Neural cell (in vitro differentiated cells): ENCODE results near the gene MSGN1.

Source experiments
- CTCF ChIP-seq: fragments of 450-650 bp; IDR thresholded peaks from 2 replicates; pipeline ENCODE4 v1.5.1; 2014; ENCODE audit warnings: antibody characterized with exemption, mild to moderate bottlenecking, moderate library complexity; ENCODE audit not compliant: poor library complexity, severe bottlenecking
- EP300 ChIP-seq: fragments of 450-650 bp; conservative IDR thresholded peaks from 2 replicates; pipeline ENCODE4 v1.6.1; 2014; ENCODE audit warnings: antibody characterized with exemption, mild to moderate bottlenecking, moderate library complexity; ENCODE audit not compliant: poor library complexity, severe bottlenecking
- EZH2 ChIP-seq: fragments of 200-600, 300-800 bp; shearing (Covaris generic), sonication (generic); IDR thresholded peaks from 2 replicates; pipeline ENCODE4 v1.6.1; 2014; ENCODE audit warnings: antibody characterized with exemption, low read length, borderline replicate concordance, mild to moderate bottlenecking; ENCODE audit not compliant: insufficient read depth, poor library complexity, severe bottlenecking
- MXI1 ChIP-seq: fragments of 450-650 bp; conservative IDR thresholded peaks from 2 replicates; pipeline ENCODE4 v1.6.1; 2014; ENCODE audit warnings: antibody characterized with exemption, mild to moderate bottlenecking; ENCODE audit not compliant: poor library complexity, severe bottlenecking
- POLR2AphosphoS5 ChIP-seq: IDR thresholded peaks from 2 replicates; pipeline ENCODE4 v1.6.1; 2012
- RAD21 ChIP-seq: fragments of 450-650 bp; conservative IDR thresholded peaks from 2 replicates; pipeline ENCODE4 v1.6.1; 2014; ENCODE audit warnings: antibody characterized with exemption, mild to moderate bottlenecking, moderate library complexity
- REST ChIP-seq: IDR thresholded peaks from 2 replicates; pipeline ENCODE4 v1.6.1; 2012; ENCODE audit warnings: borderline replicate concordance
- SMC3 ChIP-seq: fragments of 450-650 bp; conservative IDR thresholded peaks from 2 replicates; pipeline ENCODE4 v1.6.1; 2014; ENCODE audit warnings: antibody characterized with exemption, mild to moderate bottlenecking, moderate library complexity; ENCODE audit not compliant: poor library complexity
- TAF1 ChIP-seq: IDR thresholded peaks from 2 replicates; pipeline ENCODE4 v1.6.1; 2012; ENCODE audit warnings: low read depth

DNA sequence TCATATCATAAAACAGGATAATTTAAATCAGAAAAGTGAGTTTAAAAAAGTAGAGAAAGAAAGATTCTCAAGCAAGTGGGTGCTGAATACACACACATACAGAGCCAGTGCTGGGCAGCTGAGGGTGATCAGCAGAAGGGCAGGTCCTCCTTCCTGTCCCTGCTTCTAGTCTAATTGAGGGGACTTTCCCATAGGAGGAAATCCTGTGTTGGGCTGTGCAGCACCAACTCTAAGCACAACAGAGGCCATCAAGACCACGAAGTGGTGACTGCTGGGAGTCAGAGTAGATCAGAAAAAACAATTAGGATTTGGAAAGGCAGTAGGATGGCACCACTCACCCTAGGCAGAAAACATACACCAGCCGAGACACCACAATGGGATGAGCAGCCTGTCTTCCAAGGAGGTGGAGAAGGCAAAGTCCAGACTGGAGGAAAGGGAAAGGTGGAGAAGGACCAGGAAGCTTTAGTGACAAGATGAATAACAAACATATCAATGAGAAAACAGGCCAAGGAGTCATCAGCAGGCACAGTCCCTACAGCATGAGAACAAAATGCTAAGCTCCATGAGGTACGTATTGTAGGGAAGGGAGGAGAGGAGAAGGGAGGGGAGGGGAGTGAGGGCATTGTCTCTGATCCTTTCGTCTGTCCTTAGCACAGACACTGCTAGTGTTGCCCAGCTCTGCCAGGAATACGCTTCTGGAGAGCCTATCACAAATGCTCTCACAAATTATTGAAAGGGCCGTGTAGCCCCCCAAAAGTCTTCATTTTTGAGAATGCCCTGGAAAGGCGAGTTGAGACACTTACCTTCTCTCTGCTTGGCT, 16.7 kb upstream of the MSGN1 start:
- TF ChIP-seq POLR2AphosphoS5 (no peak), CTCF (no peak), REST (no peak), SMC3 (no peak), EZH2 (no peak), MXI1 (no peak), EP300 (no peak), TAF1 (no peak), RAD21 (no peak)
